Islet precursor cell (in vitro differentiated cells): Measurements from ENCODE around the gene SLC44A2.

ENCODE experiments used
- DNase-seq: peaks from one replicate; pipeline ENCODE4 v3.0.0-alpha.2; 2018

Gene SLC44A2

DNA sequence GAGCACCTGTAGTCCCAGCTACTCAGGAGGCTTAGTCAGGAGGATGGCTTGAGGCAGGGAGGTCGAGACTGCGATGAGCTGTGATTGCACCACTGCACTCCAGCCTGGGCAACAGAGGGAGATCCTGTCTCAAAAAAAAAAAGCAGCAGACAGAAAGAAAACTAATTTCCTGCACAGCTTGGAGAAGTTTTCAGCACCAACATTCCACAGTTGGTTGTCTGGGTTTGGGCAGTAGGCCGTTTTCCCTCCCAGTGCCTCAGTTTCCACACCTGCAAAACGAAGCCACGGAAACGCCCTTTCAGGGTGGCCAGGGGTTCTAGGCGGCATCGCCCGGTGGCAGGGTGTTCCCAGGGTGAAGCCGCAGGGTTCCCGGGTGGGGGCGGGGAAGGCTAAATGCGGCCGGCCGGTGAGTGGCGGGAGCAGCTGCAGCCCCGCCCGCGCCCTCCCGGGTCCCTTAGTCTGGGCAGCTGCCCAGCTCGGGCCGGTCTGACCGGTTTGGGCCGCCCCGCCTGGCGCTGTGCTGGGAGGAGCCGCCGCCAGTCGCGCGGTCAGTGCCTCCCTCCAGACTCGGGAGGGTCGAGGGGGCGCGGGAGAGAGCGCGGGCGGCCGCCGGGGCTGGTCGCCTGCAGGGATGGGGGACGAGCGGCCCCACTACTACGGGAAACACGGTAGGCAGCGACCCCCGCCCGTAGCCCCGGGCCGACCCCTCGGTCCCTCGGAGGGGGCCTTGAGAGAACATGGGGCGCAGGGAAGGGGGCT lies at the start of gene SLC44A2:
Gene SLC44A2, plus strand, starts transcription at position 551 of the 759 bp plus-strand sequence. Its CDS starts 81 bp downstream, at position 632.
- peak; percentile 94 for DNase-seq

DNA sequence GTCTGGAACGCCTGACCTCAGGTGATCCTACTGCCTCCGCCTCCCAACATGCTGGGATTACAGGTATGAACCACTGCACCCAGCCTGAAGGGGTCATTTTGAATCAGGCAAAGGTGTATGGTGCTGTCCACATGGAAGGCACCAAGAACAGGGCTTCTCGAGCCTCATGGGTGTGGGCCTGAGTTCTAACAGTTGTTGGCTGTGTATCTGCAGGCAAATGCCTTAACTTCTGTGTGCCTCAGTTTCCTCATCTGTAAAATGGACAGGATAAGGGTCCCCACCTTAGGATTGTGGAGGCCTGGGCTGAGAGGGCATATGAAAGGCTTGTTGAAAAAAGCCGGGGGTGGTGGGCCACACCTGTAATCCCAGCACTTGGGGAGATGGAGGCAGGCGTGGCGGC lies 47.4 kb upstream of the SLC44A2 start:
- DNase-seq: no peak

DNA sequence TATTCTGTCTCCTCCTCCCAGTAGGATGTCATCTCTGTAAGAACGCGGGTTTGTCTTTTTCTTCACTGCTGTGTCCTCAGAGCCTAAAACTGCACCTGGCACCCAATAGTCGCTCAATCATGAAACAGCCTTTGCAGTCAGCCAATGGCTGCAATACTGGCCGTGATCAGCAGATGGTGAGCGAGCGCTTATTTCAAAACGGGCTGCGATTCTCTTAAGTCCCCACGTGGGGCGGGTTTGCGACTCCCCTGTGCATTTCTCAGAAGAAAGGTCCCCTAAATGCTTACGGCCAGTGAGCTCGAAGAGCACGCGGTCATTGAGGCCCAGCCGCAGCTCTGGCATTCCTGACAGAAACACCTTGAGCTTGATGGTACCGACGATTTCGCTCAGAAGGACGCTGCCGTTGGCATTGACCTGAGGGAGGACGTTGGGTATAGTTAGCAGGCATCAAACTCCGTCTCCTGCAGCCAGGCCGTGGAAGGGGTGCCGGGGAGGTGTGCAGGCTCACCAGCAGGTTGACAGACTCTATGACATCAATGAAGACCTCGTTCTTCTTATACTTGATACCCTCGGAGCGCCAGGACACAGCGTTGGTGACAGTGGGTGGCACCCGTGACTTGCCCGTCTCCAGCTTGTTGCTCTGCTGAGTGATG lies 44.2 kb upstream of the SLC44A2 start:
- peak; percentile 92 for DNase-seq

DNA sequence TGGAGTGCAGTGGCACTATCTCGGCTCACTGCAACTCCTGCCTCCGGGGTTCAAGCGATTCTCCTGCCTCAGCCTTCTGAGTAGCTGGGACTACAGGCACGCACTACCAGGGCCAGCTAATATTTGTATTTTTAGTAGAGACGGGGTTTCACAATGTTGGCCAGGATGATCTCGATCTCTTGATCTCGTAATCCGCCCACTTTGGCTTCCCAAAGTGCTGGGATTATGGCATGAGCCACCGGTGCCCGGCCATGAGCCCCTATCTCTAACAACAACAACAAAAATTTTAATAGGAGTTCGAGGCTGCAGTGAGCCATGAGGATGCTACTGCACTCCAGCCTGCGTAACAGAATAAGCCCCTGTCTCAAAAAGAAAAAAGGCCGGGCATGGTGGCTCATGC lies 43.3 kb upstream of the SLC44A2 start:
- DNase-seq: no peak

DNA sequence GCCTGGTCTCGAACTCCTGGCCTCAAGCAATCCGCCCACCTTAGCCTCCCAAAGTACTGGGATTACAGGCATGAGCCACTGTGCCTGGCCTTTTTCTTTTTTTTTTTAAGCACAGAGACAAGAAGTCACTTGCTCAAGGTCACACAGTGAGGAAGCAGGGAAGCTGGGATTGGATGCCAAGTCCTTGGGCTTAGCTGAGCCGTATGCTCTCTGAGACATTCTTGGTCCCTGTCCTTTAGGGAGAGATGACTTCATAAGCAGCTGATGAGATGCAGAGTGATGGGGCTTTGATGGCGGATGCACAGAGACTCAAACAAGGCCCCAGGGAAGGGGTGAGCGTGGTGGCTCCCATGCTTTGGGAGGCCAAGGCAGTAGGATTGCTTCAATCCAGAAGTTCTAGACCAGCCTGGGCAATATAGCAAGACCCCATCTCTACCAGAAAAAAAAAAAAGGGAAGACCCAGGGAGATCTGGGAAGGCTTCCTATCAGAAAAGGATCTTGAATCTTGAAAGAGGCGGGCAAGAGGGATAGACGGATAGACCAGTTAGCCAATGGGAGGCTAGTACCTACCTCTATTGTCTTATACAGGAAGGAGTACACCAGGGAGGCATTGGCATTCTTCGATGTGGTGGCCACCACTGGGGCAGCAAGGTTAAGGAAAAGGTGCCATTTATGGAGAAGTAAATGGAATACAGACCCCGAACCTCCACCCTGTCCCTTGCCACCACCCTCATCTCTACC lies 42.1 kb upstream of the SLC44A2 start:
- DNase-seq: no peak

DNA sequence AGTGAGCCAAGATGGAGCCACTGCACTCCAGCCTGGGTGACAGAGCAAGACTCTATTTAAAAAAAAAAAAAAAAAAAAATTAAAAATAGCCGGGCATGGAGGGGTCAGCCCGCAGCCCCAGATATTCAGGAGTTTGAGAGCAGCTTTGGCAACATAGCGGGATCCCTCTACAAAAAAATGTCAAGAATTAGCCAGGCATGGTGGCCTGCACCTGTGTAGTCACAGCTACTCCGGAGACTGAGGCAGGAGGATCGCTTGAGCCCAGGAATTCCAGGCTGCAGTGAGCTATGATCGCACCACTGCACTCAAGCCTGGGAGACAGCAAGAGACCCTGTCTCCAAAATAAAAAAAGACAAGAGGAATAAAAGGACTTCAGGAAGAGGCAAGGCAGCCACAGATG lies 39.0 kb upstream of the SLC44A2 start:
- no peak for DNase-seq

DNA sequence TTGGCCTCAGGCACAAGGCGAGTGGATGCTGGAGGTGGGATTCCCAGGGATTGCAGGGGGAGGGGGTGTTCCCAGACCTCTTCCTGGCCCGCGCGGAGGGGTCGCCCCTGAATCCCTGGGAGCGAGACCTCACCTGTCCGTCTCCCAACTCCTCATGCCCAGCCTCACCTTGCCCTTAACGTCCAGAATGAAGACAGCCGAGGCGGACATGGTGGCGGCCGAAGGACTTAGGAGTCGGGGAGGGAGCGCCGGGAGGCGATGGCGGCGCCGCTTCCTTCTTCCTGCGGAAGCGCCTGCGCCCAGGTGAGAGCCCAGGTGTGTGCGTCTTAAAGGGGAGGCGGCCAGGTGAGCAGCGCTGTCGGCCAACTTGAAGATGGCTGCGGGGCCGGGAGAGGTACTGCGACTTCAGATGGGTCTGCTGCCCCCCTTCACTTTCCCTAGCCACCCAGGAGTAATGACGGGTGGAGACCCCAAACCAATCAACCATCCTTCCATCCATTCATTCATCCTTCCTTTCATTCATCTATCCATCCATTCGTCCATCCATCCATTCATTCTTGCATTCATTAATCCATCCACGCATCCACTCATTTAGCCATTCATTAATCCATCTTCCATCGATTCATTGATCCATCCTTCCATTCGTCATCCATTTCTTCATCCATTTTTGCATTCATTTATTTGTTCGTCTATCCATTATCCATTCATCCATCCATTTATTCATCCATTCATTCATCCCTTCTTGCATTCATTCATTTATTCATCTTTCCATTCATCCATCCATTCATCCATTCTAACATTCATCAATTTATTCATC lies 38.1 kb upstream of the SLC44A2 start, which contains the start of gene AP1M2:
Gene AP1M2, minus strand, starts transcription at position 291 of the 817 bp plus-strand sequence. Its CDS starts 81 bp downstream, at position 210.
- DNase-seq: no peak

DNA sequence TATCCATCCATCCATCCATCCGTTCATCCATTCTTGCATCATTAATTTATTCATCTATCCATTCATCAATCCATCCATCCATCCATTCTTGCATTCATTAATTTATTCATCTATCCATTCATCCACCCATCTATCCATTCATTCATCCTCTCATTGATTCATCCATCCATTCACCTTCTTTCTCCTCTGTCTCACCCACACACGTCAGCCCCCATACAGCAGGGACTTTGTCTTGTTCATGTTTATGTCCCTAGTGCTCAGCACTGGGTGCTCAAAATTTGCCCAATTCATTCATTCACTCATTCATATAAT lies 37.6 kb upstream of the SLC44A2 start:
- DNase-seq: no peak

DNA sequence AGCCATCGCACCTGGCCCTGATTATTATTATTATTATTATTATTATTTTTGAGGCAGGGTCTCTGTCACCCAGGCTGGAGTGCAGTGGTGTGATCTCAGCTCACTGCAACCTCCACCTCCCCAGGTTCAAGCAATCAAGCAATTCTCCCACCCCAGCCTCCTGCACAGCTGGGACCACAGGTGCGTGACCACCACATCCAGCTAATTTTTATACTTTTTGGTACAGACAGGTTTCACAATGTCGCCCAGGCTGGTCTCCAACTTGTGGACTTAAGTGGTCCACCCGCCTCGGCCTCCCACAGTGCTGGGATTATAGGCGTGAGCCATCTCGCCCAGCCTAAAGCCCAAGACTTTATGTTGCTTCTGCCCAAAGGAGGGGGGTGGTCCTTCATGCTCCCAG lies 32.2 kb upstream of the SLC44A2 start:
- no peak for DNase-seq

DNA sequence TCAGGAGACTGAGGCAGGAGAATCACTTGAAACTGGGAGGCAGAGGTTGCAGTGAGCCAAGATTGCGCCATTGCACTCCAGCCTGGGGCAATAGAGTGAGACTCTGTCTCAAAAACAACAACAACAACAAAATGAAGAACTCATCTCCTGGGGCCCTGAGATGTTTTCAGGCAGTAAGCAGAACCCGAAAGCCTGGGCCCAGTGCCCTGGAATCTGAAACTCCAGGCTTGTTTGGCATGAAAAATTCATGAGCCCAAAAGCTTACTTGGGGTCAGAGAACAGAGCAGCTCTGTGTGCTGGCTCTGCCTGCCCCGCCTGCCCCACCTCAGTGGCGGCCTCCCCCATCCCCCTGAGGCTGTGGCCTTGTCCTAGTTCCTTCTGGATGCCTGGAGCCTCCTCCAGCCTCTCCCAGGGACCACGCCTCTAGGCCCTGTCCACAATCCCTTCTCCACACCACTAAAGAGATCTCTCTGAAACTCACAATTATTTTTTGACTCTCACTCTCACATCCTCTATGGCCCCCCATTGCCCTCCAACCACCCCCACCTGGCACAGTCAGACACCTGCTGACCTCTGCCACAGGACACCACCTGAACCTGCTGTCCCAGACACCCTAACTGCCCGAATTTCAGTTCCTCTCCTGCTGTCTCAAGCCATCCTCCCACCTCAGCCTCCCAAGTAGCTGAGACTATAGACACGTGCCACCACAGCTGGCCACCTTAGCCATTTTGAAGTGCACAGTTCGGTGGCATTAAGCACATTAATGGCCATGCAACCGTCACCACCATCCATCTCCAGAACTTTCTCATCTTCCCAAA lies 31.3 kb upstream of the SLC44A2 start:
- peak; percentile 83 for DNase-seq

DNA sequence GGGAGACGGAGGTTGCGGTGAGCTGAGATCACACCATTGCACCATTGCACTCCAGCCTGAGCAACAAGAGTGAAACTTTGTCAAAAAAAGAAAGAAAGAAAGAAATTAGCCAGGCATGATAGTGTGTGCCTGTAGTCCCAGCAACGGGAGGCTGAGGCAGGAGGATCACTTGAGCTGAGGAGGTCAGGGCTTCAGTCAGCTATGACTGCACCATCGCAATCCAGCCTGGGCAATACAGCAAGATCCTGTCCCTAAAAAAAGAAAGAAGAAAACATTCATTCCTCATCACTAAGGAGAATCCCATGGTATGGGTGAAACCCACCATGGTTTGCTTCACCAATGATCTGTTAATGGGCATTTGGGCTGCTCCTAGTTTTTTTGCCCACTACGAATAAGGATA lies 25.2 kb upstream of the SLC44A2 start:
- DNase-seq: no peak

DNA sequence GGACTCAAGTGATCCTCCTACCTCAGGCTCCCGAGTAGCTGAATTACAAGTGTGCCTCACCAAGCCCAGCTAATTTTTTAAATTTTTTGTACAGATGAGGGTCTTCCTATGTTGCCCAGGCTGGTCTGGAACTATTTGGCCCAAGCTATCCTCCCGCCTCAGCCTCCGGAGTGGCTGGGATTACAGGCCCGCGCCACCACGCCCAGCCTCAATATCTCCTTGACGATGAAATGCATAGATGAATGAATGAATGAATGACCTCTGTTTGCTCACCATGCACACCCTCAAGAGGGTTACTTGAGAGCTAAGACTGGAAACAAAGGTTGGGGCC lies 23.4 kb upstream of the SLC44A2 start:
- no peak for DNase-seq

DNA sequence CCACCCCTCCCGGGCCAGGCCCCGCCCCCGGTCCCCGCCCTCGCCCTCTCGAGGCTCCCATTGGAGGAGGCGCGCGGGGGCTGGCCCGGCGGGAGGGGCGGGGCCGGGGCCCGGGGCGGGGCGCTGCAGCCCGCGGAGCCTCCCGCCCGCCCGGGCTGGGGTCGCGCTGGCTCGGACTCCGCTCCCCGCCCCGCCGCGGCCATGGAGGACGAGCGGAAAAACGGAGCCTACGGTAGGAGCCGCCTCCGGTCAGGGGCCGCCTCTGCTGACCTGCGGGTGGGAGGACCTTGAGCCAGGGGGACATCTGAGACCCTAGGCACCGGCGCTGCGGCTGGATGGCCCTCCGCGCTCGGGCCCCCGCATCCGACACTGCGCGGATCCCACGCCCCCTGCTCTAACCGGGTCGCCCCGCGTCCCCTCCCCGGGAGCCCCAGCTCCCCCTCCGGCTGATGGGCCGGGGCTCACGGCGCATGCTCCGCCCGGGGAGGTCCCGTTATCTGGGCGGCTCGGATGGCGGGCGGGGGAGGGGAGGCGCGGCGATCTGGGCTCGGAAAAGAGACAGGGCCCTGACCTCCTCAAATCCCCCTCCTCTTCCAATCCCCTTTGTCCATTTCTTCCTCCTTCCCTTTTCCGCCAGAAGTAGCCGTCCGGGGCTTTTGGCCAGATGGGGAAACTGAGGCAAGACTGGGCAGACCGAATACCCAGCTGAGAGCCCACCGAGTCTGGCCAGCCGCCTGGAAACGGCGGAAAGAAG lies 22.8 kb upstream of the SLC44A2 start:
- peak; percentile 89 for DNase-seq

DNA sequence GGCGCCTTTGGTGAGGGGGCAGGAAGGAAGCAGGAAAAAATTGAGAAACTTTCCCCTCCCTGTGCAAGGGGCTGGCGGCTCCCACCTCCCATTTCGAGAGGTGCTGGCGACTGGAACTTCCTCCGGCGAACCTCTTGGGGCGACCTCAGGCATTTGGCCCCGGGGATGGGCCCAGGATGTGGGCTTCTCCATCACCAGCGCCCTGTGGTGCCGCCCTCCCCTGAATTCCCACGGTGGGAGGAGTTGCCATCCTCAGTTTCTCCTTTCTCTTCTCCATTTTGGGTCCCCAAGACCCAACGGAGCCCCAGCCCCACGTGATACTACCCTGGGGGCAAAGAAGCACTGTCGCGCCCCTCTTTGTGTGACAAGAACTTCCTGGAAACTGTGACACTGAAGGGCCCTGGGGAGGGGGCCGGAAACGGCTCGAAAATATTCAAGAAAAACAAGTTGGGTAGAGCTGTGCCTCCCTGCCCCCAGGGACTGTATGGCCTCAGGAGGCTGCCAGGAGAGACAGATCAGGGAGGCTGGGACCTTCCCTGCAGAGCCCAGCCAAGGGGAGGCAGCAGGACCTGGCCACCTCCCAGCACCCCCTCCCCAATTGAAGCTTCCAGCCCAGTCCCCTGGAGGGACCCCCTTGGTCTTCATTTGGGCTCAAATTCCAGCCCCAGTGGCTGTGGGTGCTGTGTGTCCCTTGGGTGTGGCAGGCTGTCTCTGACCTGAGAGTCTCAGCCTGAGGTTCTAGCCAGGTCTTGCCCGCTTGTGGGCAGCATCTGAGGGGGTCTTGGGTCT lies 22.1 kb upstream of the SLC44A2 start:
- no peak for DNase-seq

DNA sequence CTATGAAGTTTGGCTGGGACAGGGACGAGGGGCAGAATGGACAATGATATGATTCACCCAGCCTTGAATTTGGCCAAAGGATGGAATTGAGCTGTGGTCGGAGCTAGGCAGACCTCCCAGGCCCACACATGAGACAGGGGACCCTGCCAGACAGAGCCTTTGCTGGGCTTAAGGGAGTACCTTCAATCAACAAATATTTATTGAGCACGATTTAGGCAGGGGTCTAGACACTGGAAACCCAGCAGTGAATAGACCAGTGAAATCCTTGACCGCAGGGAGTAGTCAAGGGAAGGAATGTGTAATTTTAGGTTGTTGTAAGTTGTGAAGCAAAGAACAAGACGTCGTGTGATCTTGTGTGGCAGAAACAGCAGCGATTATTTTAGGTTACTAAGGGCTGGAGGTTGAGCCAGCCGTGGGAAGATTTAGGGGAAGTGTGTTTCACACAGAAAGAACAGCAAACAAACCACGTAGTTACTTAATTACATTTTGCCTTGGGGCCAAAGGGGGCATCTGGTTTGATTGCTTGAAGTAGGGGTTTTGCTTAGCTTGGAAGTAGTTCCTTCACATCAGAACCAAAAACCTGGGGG lies 21.4 kb upstream of the SLC44A2 start:
- no peak for DNase-seq

DNA sequence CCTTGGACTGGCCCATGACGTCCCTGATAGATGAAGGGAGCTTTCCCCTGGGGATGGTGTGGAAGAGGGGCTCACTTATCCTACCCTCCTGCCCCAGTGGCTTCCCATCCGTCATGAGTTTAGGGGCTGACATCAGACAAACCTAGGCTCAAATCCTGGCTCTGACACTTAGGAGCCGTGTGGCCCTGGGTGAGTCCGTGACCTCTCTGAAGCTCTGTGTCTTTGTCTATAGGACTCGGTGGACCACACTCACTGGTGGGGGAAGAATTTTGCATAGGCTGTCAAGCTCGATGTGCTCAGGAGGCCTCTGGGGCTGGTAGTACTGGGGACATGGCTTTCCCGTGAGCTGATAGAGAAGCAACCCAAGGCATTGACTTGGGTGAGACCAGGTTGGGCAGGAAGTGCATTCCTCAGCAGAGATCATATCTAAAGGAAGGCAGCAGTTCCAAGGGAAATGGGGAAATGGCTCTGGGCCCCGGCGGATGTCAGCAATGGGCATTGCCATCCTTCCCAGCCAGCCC lies 20.8 kb upstream of the SLC44A2 start:
- peak; percentile 79 for DNase-seq

DNA sequence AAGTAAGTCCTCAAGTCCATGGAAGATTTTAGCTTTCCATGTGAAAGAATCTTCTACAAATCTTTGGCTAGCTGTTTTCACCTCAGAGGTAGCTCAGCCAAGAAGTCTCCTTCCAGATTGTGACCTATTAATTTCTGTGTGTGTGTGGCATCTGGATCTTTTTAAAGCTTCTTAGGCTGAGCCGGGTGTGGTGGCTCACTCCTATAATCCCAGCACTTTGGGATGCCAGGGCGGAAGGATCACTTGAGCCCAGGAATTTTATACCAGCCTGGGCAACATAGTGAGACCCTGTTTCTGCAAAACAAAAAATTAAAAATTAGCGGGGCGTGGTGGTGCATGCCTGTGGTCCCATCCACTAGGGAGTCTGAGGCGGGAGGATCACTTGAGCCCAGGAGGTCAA lies 13.4 kb upstream of the SLC44A2 start:
- DNase-seq: no peak

DNA sequence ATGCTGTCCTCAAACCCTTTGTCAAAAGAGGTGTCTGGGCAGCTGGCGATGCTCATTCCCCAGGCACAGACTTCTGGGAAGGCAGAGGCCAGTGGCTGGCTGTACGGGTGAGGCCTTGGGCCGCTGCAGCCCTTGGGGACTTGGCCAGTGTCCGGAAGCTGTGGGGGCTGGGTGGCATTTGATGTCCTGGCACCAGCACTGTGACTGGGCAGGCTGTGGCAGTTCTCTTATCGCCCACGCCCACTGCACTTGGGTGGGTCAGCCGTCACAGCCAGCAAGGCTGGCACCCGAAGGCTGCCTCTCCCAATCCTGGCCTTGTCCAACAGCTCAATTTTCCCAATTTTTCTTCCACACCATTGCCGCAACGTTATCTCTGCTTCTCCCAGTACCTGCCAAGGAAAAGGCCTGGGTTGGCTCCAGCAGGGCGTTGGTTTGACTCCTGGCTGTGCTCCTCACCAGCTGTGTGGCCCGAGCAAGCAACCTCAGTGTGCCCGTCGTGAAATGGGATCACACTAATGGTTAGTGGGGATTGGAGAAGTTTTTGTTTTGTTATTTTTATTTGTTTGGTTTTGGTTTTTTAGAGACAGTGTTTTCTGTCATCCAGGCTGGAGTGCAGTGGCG lies 12.7 kb upstream of the SLC44A2 start:
- no peak for DNase-seq

DNA sequence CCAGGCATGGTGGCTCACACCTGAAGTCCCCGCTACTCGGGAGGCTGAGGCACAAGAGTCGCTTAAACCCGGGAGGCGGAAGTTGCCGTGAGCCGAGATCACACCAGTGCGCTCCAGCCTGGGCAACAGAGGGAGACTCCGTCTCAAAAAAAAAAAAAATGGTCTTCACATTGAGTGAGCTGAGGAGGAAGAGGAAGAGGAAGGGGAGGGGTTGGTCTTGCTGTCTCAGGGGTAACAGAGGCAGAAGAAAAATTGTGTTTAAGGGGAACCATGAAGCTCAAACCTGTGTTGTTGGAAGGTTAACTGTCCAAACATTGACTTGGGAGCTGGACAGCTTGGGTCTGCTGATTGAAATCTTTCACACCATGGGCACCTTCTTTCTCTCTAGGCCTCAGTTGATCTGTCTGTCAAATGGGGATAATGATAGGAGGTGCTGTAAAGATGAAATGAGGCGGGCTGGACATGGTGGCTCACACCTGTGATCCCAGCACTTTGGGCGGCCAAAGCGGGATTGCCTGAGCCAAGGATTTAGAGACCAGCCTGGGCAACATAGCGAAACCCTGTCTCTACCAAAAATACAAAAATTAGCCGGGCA lies 9.8 kb upstream of the SLC44A2 start:
- DNase-seq: no peak
